ENCODE measurements around the gene EIF5AL1. TPM values are rescaled to one million over a fixed set of nuclear protein-coding genes. Genes with fewer than 3 reads are reported as not detected.
"Not testable (repeated sequence)": the region's sequence is repeated elsewhere in the genome, so short reads cannot be mapped to it uniquely, and the experiment has no call there.

EIF5AL1 gene
- total RNA-seq, 1 donor from 2014 or later, result 1.1 TPM

DNA sequence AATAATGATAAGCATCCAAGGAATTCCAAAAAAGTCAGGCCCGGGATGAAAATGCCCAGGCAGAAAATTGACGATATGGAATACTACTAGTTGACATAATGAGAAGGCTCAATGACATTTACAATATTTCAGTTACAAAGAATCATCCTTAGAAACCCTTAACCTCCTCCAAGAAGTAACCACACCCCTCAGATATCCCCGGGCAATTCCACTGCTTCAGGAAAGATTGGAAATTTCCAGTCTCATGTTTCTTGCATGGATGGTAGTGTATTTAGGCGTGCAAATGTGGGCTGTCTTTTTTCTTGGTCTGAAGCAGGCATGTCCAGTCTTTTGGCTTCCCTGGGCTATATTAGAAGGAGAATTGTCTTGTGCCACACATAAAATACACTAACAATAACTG, 5.2 kb downstream of the EIF5AL1 start:
- H3K36me3 Mint-ChIP-seq (ENCODE audit: low read depth, unreplicated experiment), result not testable (repeated sequence)

DNA sequence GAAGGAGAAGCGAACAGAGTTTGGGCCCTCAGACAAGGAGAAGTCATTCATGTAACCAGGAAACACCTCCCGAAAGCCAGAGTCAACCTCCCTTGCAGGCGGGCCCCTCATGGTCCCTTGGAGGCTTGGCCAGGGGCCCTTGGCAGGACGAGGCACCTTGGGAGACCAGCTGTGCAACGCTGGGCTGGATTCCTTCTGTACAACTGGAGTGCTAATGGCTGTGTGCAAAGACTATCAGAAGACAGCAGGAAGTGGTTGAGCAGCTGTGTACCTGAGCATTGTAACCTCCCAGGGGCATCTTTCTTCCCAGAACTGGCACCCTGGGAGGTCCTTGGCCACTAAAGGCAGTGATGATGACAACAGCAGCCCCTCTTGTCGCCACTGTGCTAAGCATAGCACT, 9.4 kb downstream of the EIF5AL1 start:
- not testable (repeated sequence) for H3K9me3 ChIP-seq (ENCODE audit: insufficient read depth, low read depth, low read length); H3K36me3 ChIP-seq (ENCODE audit: insufficient read depth, low read length); H3K9me3 Mint-ChIP-seq (ENCODE audit: unreplicated experiment)

More for the DNA sequence above, 5.2 kb downstream of the EIF5AL1 start:
- H3K36me3 ChIP-seq (ENCODE audit: insufficient read depth, low read length); DNase-seq (ENCODE audit: low read depth); H2AFZ ChIP-seq (ENCODE audit: low read depth, low read length); H3K9me3 Mint-ChIP-seq (ENCODE audit: unreplicated experiment); H3K27ac Mint-ChIP-seq (ENCODE audit: unreplicated experiment); FAIRE-seq; H3K9ac ChIP-seq (ENCODE audit: low read length); H3K27me3 ChIP-seq (ENCODE audit: insufficient read depth, low read length); H3K4me1 ChIP-seq (ENCODE audit: insufficient read depth, low read length); H3K27ac ChIP-seq (ENCODE audit: low read depth, low read length); H3K4me3 Mint-ChIP-seq (ENCODE audit: unreplicated experiment); H4K20me1 ChIP-seq (ENCODE audit: insufficient read depth, low read length); H3K27me3 Mint-ChIP-seq (ENCODE audit: low read depth, unreplicated experiment); H3K4me3 ChIP-seq (ENCODE audit: insufficient read depth, low read depth, low read length); H3K4me2 ChIP-seq (ENCODE audit: low read length); H3K4me1 Mint-ChIP-seq (ENCODE audit: low read depth, unreplicated experiment); H3K79me2 ChIP-seq (ENCODE audit: insufficient read depth, low read length); H3K9me3 ChIP-seq (ENCODE audit: insufficient read depth, low read depth, low read length): not testable (repeated sequence)

DNA sequence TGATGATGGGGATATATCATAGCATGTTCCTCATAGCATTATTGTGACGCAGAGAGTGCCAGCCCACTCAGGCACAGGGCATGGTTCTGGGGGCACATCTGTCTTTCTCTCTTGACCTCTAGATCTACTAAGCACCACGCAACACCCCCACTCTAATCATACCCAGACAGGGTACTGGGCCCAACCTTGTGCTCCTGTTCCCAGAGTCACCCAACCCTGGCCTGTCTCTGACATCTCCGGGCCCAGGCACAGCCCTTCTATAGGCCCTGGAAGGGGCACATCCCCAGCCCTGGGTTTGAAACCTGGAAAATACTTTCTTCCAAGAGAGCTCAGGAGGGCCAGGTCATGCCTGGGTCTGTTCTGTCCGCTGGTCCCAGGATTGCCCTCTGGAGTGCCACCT, 10.1 kb downstream of the EIF5AL1 start:
- not testable (repeated sequence) for H3K27ac ChIP-seq (ENCODE audit: low read depth, low read length); H3K9me3 Mint-ChIP-seq (ENCODE audit: unreplicated experiment); H3K27me3 ChIP-seq (ENCODE audit: insufficient read depth, low read length); H4K20me1 ChIP-seq (ENCODE audit: insufficient read depth, low read length); H2AFZ ChIP-seq (ENCODE audit: low read depth, low read length); H3K4me3 Mint-ChIP-seq (ENCODE audit: unreplicated experiment); H3K4me1 ChIP-seq (ENCODE audit: insufficient read depth, low read length); H3K9ac ChIP-seq (ENCODE audit: low read length); H3K79me2 ChIP-seq (ENCODE audit: insufficient read depth, low read length); H3K27ac Mint-ChIP-seq (ENCODE audit: unreplicated experiment); H3K4me3 ChIP-seq (ENCODE audit: insufficient read depth, low read depth, low read length); H3K36me3 Mint-ChIP-seq (ENCODE audit: low read depth, unreplicated experiment); H3K9me3 ChIP-seq (ENCODE audit: insufficient read depth, low read depth, low read length); H3K36me3 ChIP-seq (ENCODE audit: insufficient read depth, low read length); FAIRE-seq; H3K4me1 Mint-ChIP-seq (ENCODE audit: low read depth, unreplicated experiment); DNase-seq (ENCODE audit: low read depth); H3K4me2 ChIP-seq (ENCODE audit: low read length)
- peaks cover 11% of the 10 kb centered on the region for H3K27me3 Mint-ChIP-seq (ENCODE audit: low read depth, unreplicated experiment)

More for the DNA sequence above, 9.4 kb downstream of the EIF5AL1 start:
- H4K20me1 ChIP-seq (ENCODE audit: insufficient read depth, low read length); H3K27me3 ChIP-seq (ENCODE audit: insufficient read depth, low read length); H3K79me2 ChIP-seq (ENCODE audit: insufficient read depth, low read length); H2AFZ ChIP-seq (ENCODE audit: low read depth, low read length); H3K9ac ChIP-seq (ENCODE audit: low read length); H3K27ac Mint-ChIP-seq (ENCODE audit: unreplicated experiment); H3K4me3 Mint-ChIP-seq (ENCODE audit: unreplicated experiment); H3K4me3 ChIP-seq (ENCODE audit: insufficient read depth, low read depth, low read length); H3K27ac ChIP-seq (ENCODE audit: low read depth, low read length); H3K36me3 Mint-ChIP-seq (ENCODE audit: low read depth, unreplicated experiment); DNase-seq (ENCODE audit: low read depth); H3K4me2 ChIP-seq (ENCODE audit: low read length); H3K4me1 ChIP-seq (ENCODE audit: insufficient read depth, low read length); H3K4me1 Mint-ChIP-seq (ENCODE audit: low read depth, unreplicated experiment); FAIRE-seq: not testable (repeated sequence)
- H3K27me3 Mint-ChIP-seq (ENCODE audit: low read depth, unreplicated experiment), result peaks cover 11% of the 10 kb centered on the region

DNA sequence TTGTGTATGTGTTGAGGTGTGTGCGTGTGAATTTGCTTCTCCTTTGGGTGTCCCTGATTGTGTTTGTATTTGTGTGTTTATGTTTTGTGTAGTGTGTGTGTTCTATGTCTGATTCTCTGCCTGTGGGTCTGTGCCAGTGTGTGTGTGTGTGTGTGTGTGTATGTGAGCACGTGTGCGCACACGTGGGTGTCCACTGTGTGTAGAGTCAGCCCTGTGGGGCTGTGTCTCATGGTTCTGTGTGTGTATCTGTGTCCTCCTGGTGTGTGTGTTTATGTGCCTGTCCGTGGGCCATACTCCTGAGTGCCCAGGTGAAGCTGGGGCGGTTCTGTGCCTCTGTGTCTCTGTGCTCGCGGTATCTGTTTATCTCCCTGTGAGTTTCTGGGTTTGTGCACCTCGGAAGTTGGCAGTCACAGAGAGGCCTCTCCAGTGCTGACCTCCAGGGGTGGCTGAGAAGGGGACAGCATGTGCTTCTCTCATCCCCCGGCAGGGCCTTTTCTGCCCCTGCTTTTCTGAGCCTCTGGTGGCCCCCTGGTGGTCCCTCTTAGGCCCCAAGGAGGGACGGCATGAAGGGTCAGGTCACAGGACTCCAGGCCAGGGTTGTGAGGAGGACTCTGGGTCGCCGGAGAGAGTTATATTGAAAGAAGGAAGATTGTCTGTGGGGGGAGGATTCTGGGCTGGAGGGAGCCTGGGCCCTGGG, 11.0 kb downstream of the EIF5AL1 start:
- not testable (repeated sequence) for H3K36me3 ChIP-seq (ENCODE audit: insufficient read depth, low read length); H3K4me2 ChIP-seq (ENCODE audit: low read length); H3K27me3 ChIP-seq (ENCODE audit: insufficient read depth, low read length); H4K20me1 ChIP-seq (ENCODE audit: insufficient read depth, low read length); H3K27ac ChIP-seq (ENCODE audit: low read depth, low read length); DNase-seq (ENCODE audit: low read depth); H3K4me3 Mint-ChIP-seq (ENCODE audit: unreplicated experiment); H3K4me3 ChIP-seq (ENCODE audit: insufficient read depth, low read depth, low read length); FAIRE-seq; H3K27ac Mint-ChIP-seq (ENCODE audit: unreplicated experiment); H3K36me3 Mint-ChIP-seq (ENCODE audit: low read depth, unreplicated experiment); H3K4me1 ChIP-seq (ENCODE audit: insufficient read depth, low read length); H3K9ac ChIP-seq (ENCODE audit: low read length); H3K9me3 Mint-ChIP-seq (ENCODE audit: unreplicated experiment); H3K4me1 Mint-ChIP-seq (ENCODE audit: low read depth, unreplicated experiment); H3K79me2 ChIP-seq (ENCODE audit: insufficient read depth, low read length); H2AFZ ChIP-seq (ENCODE audit: low read depth, low read length); H3K9me3 ChIP-seq (ENCODE audit: insufficient read depth, low read depth, low read length)
- H3K27me3 Mint-ChIP-seq (ENCODE audit: low read depth, unreplicated experiment), result peaks cover 11% of the 10 kb centered on the region

DNA sequence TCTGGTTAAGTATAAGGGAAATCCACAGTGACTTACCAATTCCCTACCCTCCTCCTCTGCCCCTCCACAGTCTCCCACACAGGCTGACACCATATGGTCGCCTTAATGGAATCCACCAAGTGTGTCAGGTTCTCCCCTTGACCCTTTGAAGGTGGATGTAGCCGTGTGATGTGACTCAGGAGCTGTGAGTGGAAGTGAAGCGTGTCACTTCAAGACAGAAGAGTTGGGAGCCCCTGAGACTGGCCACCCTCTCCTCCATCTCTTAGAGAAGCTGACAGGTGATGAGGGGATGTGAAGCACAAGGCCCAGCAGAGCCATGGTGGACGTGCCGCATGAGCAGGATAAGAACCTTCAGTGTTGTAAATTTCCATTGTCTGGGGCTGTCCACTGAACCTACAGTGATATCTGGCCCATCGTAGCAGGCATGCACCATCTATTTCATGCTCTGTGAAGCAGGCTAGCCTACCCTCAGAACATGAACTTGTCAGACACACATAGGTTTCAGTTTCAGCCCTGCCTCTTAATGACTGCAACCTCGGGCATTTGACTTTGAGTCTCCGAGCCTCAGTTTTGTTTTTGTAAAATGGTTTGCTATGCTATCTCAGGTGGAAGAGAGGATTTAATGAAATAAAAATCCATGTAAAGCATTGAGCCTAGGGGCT, 12.8 kb downstream of the EIF5AL1 start:
- H3K9me3 Mint-ChIP-seq (ENCODE audit: unreplicated experiment); H3K4me2 ChIP-seq (ENCODE audit: low read length); H3K9ac ChIP-seq (ENCODE audit: low read length); H3K4me1 Mint-ChIP-seq (ENCODE audit: low read depth, unreplicated experiment); H3K4me1 ChIP-seq (ENCODE audit: insufficient read depth, low read length); DNase-seq (ENCODE audit: low read depth); H3K79me2 ChIP-seq (ENCODE audit: insufficient read depth, low read length); H3K36me3 Mint-ChIP-seq (ENCODE audit: low read depth, unreplicated experiment); H2AFZ ChIP-seq (ENCODE audit: low read depth, low read length); FAIRE-seq; H3K27ac Mint-ChIP-seq (ENCODE audit: unreplicated experiment); H4K20me1 ChIP-seq (ENCODE audit: insufficient read depth, low read length); H3K4me3 Mint-ChIP-seq (ENCODE audit: unreplicated experiment); H3K36me3 ChIP-seq (ENCODE audit: insufficient read depth, low read length); H3K27ac ChIP-seq (ENCODE audit: low read depth, low read length); H3K27me3 ChIP-seq (ENCODE audit: insufficient read depth, low read length); H3K9me3 ChIP-seq (ENCODE audit: insufficient read depth, low read depth, low read length); H3K4me3 ChIP-seq (ENCODE audit: insufficient read depth, low read depth, low read length): not testable (repeated sequence)
- peaks cover 11% of the 10 kb centered on the region for H3K27me3 Mint-ChIP-seq (ENCODE audit: low read depth, unreplicated experiment)

DNA sequence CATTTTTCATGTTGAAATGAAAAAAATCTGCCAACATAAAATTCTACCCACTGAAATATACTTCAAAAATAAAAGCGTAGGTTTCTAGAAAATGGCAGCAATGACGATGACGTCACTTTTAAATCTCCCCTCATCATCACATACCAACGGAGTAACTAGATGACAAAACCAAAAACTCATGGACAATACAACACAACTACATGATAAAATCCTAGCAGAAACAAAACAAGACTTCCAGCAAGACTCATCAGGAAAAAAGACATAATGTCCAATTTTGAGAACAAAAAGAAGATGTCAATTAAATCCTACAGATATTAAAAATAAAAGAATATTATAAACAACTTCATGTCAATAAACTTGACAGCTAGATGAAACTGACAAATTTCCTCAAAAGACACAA, 15.9 kb downstream of the EIF5AL1 start:
- not testable (repeated sequence) for H3K4me1 Mint-ChIP-seq (ENCODE audit: low read depth, unreplicated experiment); H4K20me1 ChIP-seq (ENCODE audit: insufficient read depth, low read length); H3K27ac ChIP-seq (ENCODE audit: low read depth, low read length); H3K79me2 ChIP-seq (ENCODE audit: insufficient read depth, low read length); H3K4me1 ChIP-seq (ENCODE audit: insufficient read depth, low read length); H3K4me3 ChIP-seq (ENCODE audit: insufficient read depth, low read depth, low read length); DNase-seq (ENCODE audit: low read depth); H3K36me3 Mint-ChIP-seq (ENCODE audit: low read depth, unreplicated experiment); FAIRE-seq; H3K36me3 ChIP-seq (ENCODE audit: insufficient read depth, low read length); H2AFZ ChIP-seq (ENCODE audit: low read depth, low read length); H3K27me3 ChIP-seq (ENCODE audit: insufficient read depth, low read length); H3K9ac ChIP-seq (ENCODE audit: low read length); H3K4me3 Mint-ChIP-seq (ENCODE audit: unreplicated experiment); H3K9me3 ChIP-seq (ENCODE audit: insufficient read depth, low read depth, low read length); H3K9me3 Mint-ChIP-seq (ENCODE audit: unreplicated experiment); H3K4me2 ChIP-seq (ENCODE audit: low read length); H3K27ac Mint-ChIP-seq (ENCODE audit: unreplicated experiment); H3K27me3 Mint-ChIP-seq (ENCODE audit: low read depth, unreplicated experiment)
